BE2C (cell line): Measurements from ENCODE around the gene LRRC4B.

Source experiments
- DNase-seq: peaks from one replicate; pipeline ENCODE4 v3.0.0-alpha.2; 2020
- H3K27me3 ChIP-seq: fragments of 250-450 bp; sonication (Bioruptor Pico); 2 replicates; pipeline ENCODE4 v1.5.1; 2020; ENCODE audit warnings: mild to moderate bottlenecking
- H3K36me3 ChIP-seq: fragments of 250-450 bp; sonication (Bioruptor Pico); 2 replicates; pipeline ENCODE4 v1.5.1; 2020; ENCODE audit warnings: mild to moderate bottlenecking
- H3K4me1 ChIP-seq: fragments of 250-450 bp; sonication (Bioruptor Pico); 2 replicates; pipeline ENCODE4 v1.5.1; 2020
- H3K4me3 ChIP-seq: 2 replicates; pipeline ENCODE4 v1.5.1; 2011; ENCODE audit warnings: low read depth, low read length
- H3K9me3 ChIP-seq: fragments of 250-450 bp; sonication (Bioruptor Pico); 2 replicates; pipeline ENCODE4 v1.5.1; 2020
- TF ChIP-seq, protein P1 (sequence below): IDR thresholded peaks from 2 replicates; pipeline ENCODE4 v1.5.1; 2012; ENCODE audit warnings: mild to moderate bottlenecking, low read depth, low read length

Gene LRRC4B

DNA sequence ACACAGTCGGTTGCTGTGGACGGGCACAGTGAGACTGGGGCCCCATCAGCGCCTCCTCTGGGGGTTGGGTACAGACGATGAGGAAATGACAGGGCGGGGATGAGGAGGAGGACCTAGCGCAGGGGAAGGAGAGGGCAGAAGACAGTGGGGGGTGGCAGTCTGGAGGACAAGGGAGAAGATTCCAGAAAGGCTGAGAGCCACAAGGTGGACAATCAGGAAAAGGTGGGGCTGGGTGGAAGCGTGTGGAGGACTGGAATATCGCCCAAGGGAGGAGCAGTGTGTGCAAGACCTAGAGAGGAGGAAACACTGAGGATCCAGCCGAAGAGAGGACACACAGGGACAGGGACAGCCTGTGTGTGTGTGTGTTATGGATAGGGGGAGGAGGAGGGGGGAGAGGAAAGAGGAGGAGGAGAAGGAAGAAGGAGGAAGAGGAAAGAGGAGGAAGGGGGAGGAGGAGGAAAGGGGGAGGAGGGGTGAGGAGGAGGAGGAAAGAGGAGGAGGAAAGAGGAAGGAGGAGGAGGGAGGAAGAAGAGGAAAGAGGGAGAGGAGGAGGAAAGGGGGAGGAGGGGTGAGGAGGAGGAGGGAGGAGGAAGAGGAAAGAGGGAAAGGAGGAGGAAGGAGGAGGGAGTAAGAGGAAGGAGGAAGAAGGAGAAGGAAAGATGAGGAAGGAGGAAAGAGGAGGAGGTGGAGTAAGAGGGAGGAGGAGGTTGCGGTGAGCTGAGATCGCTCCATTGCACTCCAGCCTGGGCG is 75.8 kb downstream of the LRRC4B start:
- no peak for DNase-seq
- TF ChIP-seq, protein P1, sequence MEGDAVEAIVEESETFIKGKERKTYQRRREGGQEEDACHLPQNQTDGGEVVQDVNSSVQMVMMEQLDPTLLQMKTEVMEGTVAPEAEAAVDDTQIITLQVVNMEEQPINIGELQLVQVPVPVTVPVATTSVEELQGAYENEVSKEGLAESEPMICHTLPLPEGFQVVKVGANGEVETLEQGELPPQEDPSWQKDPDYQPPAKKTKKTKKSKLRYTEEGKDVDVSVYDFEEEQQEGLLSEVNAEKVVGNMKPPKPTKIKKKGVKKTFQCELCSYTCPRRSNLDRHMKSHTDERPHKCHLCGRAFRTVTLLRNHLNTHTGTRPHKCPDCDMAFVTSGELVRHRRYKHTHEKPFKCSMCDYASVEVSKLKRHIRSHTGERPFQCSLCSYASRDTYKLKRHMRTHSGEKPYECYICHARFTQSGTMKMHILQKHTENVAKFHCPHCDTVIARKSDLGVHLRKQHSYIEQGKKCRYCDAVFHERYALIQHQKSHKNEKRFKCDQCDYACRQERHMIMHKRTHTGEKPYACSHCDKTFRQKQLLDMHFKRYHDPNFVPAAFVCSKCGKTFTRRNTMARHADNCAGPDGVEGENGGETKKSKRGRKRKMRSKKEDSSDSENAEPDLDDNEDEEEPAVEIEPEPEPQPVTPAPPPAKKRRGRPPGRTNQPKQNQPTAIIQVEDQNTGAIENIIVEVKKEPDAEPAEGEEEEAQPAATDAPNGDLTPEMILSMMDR: no peak
- Histone ChIP-seq H3K4me3 (no peak overlapping the region), H3K9me3 (no peaks in the 10 kb centered on the region; the same call in 1 of the 2 replicates), H3K36me3 (no peaks in the 10 kb centered on the region), H3K27me3 (peaks cover 32% of the 10 kb centered on the region), H3K4me1 (no peaks in the 10 kb centered on the region)

- no peaks in the 10 kb centered on the region for H3K36me3 ChIP-seq
- H3K4me3 ChIP-seq: no peak overlapping the region
- peaks cover 34% of the 10 kb centered on the region for H3K27me3 ChIP-seq
- no peaks in the 10 kb centered on the region for H3K4me1 ChIP-seq
- H3K9me3 ChIP-seq: peaks cover 8% of the 10 kb centered on the region; the same call in 1 of the 2 replicates
- no peak for DNase-seq
- TF ChIP-seq, protein P1: no peak
Observed at GRCh38 chr19:50490991-50491472, 77.2 kb downstream of the LRRC4B start.

GRCh38 chr19:50490411-50490811 is 77.8 kb downstream of the LRRC4B start:
- TF ChIP-seq, protein P1: no peak
- Histone ChIP-seq H3K9me3 (peaks cover 8% of the 10 kb centered on the region; the same call in 1 of the 2 replicates), H3K36me3 (no peaks in the 10 kb centered on the region), H3K4me3 (no peak overlapping the region), H3K27me3 (peaks cover 32% of the 10 kb centered on the region), H3K4me1 (no peaks in the 10 kb centered on the region)
- DNase-seq: no peak

DNA sequence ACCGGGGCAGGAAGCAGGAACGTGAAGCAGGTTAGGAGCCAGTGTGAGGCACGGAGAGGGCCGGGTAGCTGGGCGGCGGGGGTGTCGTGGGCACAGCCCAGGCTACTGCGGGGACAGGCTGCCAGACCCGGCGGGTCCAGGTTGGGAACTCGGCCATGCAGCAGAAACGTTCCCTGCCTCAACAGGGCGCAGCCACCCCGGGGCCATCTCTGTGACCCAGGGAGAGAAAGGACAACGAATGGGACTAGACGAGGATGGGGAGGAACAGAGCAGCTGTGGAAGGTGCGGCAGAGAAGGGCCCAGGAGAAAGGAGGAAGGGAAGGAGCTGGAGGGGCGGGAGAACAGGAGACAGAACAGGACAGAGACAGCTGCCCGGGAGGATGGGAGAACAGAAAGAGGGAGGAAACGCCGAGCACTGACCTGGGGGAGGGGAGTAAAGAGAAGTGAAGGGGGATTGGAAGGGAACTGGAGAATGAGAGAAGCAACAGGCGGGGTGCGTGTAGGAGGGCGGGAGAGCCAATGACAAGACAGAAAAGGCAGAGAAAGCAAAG is 78.7 kb downstream of the LRRC4B start:
- Histone ChIP-seq H3K9me3 (peaks cover 8% of the 10 kb centered on the region; the same call in 1 of the 2 replicates), H3K4me3 (no peak overlapping the region), H3K27me3 (peaks cover 32% of the 10 kb centered on the region), H3K4me1 (no peaks in the 10 kb centered on the region), H3K36me3 (no peaks in the 10 kb centered on the region; the same call in 1 of the 2 replicates)
- DNase-seq: no peak
- TF ChIP-seq, protein P1: no peak

- Histone ChIP-seq H3K4me3 (no peak overlapping the region), H3K9me3 (peaks cover 8% of the 10 kb centered on the region; the same call in 1 of the 2 replicates), H3K4me1 (no peaks in the 10 kb centered on the region), H3K36me3 (no peaks in the 10 kb centered on the region; the same call in 1 of the 2 replicates), H3K27me3 (peaks cover 32% of the 10 kb centered on the region)
- TF ChIP-seq, protein P1: no peak
- DNase-seq: no peak
Observed at GRCh38 chr19:50488389-50489194, 79.6 kb downstream of the LRRC4B start.
